ENCODE measurements around the gene PLSCR4. TPM values are rescaled to one million over a fixed set of nuclear protein-coding genes. Genes with fewer than 3 reads are reported as not detected.
"Not testable (repeated sequence)": the region's sequence is repeated elsewhere in the genome, so short reads cannot be mapped to it uniquely, and the experiment has no call there.

Gene PLSCR4, protein sequence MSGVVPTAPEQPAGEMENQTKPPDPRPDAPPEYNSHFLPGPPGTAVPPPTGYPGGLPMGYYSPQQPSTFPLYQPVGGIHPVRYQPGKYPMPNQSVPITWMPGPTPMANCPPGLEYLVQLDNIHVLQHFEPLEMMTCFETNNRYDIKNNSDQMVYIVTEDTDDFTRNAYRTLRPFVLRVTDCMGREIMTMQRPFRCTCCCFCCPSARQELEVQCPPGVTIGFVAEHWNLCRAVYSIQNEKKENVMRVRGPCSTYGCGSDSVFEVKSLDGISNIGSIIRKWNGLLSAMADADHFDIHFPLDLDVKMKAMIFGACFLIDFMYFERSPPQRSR
- 10 to 100 TPM; 27.9 to 37.6 TPM for total RNA-seq
- long read RNA-seq, transcript PLSCR4-201 (9 exons, 3,303 nt) = major isoform, 6 of 17 reads
- long read RNA-seq, partial matches to known transcripts = 2 of 17 reads
- long read RNA-seq, other reads (novel, unspliced or antisense) = 7 of 17 reads

DNA sequence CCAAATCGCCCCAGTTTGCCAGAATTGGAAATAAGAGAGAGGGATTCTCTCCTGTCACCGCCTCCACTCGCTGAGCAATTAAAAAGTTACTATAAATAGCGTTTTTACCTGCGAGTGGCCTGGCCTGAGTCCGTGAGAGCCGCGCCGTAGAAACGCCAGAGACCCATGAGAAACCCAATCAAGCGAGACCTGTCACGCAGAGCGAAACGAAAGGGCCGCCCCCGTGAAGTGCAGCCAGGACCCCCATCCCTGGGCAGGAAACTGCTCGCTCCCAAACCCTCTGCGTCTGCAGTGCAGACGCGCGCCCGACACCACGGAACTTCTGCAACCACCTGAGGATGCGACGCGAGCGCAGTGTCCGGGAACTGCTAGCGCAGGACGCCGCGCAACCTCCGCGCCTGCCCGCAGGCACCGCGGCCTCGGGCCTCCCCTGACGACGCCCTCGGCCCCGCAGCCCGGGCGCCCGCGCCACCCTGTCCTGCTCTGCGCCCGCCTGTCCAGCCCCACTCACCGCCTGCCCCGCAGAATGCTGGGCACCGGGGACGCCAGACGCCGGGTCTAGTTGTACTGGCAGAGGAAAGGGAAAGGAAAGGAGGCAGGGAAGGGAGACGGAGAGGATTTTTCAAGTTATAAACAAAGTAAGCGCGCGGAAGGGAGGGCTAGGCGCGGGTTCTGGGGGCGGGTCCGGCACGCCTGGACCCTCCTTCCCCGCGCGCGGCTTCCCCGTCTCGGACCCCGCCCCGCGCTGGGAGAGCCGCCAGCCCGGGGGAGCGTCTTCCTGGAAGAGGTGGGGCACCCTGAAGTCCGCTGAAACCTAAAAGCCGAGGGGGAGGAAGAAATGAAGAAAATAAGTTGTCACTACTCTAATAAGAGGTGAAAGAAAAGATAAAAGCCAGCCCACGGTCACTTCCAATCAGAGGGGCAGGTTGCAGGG lies at the start of gene PLSCR4:
TSS of gene PLSCR4 (minus strand) at position 657 of the 934 bp plus-strand sequence. CDS start 29,034 bp downstream, outside the sequence.
- DNase-seq (peak; percentile 89), ATAC-seq (peak; percentile 91 to 97)
- intact Hi-C loops (cut with DNase I) = no loop called here

DNA sequence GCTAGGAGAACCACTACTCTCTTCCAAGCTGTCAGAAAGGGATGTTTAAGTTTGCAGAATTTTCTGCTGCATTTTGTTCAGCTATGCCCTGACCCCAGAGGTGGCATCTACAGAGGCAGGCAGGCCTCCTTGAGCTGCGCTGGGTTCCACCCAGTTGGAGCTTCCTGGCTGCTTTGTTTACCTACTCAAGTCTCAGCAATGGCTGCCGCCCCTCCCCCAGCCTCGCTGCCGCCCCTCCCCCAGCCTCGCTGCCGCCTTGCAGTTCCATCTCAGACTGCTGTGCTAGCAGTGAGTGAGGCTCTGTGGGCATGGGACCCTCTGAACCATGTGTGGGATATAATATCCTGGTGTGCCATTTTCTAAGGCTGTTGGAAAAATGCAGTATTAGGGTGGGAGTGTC lies 42.5 kb upstream of the PLSCR4 start:
- ATAC-seq; intact Hi-C loops (cut with DNase I); DNase-seq: not testable (repeated sequence)

DNA sequence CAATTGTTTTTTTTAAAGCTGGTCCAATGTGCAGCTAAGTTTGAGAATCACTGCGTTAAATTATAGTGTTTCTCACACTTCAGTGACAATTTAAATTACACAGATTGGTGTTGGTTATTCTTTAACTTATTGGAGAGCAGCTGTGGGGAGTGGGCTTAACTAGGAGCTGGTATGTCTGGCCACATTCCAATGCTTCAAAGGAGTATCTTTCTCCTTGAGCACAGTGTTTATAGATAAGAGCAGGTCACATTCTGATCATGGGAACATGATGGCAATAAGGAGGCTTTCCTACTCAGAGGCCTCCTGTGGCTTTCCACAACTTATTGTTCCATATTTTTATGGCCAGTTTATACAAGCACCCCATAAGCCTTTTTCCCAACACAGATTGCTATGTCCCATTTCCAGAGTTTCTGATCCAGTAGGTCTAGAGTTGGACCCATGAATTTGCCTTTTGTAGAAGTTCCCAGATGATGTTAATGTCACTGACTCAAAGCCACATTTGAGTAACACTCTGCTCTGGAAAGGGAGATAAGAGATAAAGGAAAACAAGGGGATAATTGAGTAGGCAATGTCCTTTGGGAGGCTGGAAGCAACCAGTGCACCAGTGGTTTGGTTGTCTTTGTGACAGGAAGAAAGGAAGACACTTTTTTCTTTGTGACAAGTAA lies 33.0 kb upstream of the PLSCR4 start:
- intact Hi-C loops (cut with DNase I) = no loop called here
- no peak for DNase-seq
- no peak for ATAC-seq

DNA sequence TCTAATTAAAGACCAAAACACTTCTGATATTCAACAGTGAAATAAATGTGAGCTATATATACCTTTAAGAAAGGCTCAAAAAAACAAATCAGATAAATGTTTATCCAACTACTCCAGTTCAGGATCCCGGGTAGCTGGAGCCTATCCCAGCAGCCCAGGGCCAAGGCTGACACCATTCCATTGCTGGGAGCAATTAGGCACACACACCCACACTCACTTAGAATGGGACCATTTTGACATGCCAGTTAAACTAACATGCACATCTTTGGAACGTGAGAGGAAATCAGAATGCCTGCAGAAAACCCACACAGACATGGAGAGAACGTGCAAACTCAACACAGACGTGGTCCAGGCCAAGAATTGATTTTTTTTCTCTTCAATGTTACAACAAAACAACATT lies 30.0 kb upstream of the PLSCR4 start:
- ATAC-seq = peak; percentile 71 to 72
- DNase-seq = peak; percentile 27
- intact Hi-C loops (cut with DNase I) = no loop called here

DNA sequence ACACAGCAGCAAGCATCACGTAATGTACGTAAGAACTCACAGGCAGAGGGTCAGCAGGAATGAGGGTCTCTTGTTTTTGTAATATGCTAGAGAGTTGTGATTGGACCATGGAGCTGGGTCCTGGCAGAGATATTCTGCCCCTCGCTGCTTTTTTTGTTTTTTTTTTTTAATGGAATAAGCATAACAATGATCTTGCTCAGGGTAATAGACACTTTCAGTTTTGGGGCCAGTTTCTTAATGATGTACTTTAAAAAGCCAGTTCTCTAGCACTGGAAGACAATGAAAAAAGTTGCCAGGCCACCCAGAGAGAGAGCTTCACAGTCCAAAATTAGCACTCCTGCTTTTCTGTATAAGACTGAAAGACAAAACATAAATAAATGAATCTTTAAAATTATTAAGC lies 29.0 kb upstream of the PLSCR4 start:
- ATAC-seq = no peak
- intact Hi-C loops (cut with DNase I) = no loop called here
- DNase-seq = no peak

DNA sequence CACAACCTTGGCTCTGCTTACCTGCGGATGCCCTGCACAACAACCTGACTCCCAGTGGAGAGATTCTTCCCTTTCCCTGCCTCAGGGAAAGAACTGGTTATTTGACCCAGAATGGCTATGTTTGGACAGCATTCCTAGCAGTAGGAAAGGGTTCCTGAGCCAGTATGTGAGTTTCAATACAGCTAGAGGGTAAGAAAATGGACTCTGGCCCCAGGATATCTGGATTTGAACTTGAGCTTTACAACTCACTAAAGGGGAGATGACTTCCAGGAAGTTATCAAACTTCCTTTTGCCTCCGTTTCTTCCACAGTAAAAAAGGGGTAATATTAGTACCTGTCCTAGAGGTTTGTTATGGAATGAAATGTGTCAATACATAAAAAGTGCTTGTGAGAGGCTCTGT lies 28.1 kb upstream of the PLSCR4 start:
- intact Hi-C loops (cut with DNase I) = no loop called here
- no peak for ATAC-seq
- DNase-seq = no peak

DNA sequence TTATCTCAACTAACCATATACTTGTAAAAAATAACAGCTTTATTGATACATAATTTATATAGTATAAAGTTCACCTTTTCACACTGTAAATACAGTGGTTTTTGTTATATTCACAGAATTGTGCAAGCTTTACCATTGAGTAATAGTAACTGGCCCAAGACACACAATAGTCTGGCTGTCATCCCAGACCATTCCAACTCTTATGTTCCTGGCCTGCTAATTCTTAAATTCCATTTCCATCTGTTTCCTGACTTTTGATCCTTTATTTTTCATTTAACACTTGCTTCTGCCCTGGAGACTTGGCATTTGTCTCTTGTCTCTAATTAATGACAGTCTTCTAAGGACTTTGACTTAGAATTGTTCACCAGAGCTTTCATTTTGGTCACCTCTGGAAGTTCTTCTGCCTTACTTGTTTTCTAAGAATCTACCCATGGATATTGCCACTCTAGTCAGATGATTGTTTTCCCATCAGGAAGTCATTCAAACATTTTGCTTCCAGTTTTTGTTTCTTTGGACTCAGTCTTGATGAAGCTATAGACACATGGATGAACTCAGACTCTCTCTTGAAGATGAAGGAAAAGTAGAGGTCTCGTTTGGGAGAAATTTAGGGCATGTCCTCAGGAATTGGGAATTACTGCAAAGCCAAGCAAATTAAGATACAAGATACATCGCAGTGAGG lies 27.2 kb upstream of the PLSCR4 start:
- intact Hi-C loops (cut with DNase I) = no loop called here
- ATAC-seq (peak; percentile 68 to 72), DNase-seq (peak; percentile 26)

DNA sequence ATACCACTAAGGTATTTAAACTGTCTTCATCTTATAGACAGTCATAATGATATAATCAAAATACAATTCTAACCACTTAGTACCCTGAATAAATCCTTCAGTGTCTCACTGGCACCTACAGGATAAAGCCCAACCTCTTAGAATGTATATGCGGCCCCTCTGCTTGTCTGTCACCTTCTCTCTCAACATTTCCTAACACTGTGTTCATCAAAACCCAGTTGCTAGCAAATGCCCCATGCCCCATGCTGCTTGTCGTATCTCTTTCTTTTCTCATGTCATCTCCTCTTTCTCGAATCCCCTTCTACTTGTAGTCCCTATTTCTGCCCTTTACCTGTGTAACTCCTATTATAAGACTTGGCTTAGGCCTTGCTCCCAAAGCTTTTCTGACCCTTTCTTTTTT lies 24.6 kb upstream of the PLSCR4 start:
- DNase-seq = no peak
- intact Hi-C loops (cut with DNase I) = no loop called here
- ATAC-seq = no peak

DNA sequence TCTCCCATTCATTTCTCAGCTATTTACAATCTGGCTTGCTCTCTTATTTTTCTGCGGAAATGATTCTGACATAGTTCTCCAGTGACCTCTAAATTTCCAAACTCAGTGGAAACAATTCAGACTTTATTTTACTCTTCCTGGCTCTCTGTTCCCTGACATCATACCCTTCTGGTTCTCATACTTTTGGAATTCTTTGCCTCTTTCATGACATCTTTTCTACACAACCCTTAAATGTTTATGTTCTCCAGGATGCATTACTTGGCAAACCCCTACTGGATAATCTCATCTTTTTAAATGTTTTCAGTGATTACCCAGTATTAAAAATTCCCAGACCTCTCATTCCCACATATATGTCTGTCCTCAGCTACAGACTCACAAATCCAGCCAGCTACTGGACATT lies 23.9 kb upstream of the PLSCR4 start:
- intact Hi-C loops (cut with DNase I) = no loop called here

DNA sequence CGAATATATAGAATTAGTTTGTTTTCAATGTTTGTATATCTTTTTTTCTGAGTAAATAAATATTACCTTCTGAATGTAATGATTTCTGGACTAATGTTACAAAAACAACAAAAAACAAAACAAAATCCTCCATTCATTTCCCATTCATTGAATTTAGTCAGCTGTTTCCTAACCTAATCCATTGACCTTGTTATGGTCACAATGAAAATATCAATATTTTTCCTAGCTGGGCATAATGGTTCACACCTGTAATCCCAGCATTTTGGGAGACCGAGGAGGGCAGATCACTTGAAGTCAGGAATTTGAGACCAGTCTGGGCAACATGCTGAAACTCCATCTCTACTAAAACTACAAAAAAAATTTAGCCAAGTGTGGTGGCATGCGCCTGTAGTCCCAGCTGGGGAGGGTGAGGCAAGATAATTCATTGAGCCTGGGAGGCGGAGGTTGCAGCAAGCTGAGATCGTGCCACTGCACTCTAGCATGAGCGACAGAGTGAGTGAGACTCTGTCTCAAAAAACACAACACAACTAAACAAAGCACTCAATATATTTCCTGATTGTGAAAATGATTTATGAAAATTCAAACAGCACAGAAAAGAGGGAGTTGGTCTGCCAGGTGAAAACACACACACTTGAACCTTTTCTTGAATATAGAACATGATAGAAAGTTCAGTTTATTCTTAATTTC lies 23.0 kb upstream of the PLSCR4 start:
- intact Hi-C loops (cut with DNase I) = no loop called here
- DNase-seq = no peak
- ATAC-seq = no peak

More for the DNA sequence above, 23.9 kb upstream of the PLSCR4 start:
- DNase-seq = no peak
- peak; percentile 64 to 81 for ATAC-seq

DNA sequence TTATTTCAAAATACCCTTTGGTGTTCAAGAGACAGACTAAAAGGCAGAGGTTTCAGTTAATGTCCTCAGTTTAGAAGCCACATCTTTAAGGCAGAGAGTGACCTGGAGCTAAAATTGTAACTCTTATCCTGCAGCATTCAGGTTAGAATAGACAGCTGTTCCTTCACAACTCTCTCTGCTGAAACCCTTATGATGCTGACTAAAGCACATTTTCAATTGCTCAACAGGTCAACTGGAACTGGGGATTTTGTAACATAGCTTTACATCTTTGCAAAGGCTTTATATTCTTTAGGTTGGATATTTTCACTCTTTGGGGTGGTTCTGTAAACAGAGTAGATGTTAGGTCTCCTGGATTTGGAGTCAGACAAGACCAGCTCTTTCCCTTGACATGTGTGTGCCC lies 20.3 kb upstream of the PLSCR4 start:
- ATAC-seq (no peak), DNase-seq (no peak)
- intact Hi-C loops (cut with DNase I) = no loop called here

DNA sequence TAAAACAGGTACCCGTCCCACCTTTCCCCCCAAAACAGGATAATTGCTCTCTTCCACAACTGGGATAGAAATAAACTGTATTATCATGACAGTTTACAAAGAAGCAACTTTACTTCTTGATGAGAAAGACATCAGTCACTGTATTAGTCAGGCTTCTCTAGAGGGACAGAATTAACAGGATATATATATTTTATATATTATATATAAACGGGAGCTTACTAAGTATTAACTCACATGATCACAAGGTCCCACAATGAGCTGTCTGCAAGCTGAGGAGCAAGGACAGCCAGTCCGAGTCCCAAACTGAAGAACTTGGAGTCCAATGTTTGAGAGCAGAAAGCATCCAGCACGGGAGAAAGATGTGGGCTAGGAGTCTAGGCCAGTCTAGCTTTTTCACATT lies 18.4 kb upstream of the PLSCR4 start:
- ATAC-seq = no peak
- DNase-seq = no peak
- intact Hi-C loops (cut with DNase I) = no loop called here

DNA sequence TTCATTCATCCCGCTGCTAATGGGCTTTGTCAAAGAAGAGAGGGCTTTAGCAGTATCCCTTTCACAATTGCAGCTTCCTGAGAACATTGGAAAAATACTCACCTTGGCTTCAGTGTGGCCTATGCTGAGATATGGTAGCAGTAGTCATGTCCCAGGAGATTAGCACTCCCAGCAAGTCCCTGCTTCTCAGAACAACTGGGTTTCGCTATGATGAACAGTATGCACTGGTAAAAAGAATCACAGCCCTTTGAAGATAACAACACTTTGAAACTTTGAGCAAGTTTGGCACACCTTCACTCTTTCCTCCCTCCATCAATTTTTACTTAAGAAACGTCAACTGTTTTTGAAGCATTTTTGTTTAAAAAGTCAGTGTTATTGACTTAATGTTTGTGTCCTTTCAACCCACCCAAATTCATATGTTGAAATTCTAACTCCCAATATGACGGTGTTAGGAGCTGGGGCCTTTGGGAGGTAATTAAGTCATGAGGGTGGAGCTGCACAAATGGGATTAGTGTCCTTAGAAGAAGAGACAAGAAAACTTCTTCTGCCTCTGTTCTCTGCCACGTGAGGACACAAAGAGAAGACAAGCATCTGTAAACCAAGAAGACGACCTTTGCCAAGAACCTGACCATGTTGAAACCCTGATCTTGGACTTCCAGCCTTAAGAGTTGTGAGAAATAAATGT lies 17.8 kb upstream of the PLSCR4 start:
- intact Hi-C loops (cut with DNase I) = no loop called here
- DNase-seq = no peak
- no peak for ATAC-seq

DNA sequence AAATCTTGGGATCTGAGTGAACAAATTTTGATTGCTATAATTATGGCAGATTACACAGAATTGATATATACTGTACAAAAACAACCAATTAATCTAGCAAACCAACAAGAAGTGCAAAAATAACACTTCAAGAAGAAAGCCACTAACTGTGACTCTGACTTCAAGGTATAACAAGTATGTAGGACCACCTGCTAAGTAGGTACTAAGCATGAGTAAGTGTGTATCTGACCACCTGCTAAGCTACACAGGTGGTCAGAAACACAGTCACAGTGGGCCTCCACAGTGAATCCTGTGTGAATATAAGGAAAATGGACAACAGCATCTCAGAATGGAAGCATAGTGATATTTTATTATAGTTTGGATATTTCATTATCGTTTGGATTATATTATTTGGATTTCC lies 14.8 kb upstream of the PLSCR4 start:
- intact Hi-C loops (cut with DNase I) = no loop called here
- ATAC-seq (no peak), DNase-seq (no peak)

DNA sequence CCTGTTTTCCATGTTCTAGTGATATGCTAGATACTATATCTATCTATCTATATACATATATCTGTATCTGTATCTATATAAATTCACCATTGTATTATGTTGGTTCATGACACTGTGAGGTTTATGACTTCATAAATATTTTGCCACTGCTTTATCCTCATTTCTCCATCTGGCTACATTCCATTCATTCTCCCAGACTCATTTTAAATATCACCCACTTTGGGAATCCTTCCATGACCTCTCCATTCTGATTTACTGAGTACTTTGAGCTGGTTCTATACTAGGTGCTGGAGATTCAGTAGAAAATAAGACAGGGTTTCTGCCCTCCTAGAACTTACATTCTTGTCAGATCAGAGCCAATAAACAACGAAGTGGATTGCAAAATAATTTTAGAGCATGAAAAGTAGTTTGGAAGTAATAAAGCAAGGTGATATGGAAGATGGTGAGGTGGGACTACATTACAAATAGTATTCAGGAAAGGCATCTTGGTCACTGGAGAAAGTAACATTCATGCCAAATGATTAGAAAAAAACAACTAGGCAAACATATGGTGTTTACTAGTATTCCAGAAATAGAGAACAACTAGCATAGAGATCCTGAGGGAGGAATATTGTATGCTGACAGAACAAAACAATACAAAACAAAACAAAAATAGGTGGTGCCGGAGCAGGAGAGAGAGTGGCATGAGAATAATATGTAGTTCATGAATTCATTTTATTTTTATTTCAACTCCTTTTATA lies 11.6 kb upstream of the PLSCR4 start:
- intact Hi-C loops (cut with DNase I) = no loop called here
- DNase-seq (no peak), ATAC-seq (no peak)

DNA sequence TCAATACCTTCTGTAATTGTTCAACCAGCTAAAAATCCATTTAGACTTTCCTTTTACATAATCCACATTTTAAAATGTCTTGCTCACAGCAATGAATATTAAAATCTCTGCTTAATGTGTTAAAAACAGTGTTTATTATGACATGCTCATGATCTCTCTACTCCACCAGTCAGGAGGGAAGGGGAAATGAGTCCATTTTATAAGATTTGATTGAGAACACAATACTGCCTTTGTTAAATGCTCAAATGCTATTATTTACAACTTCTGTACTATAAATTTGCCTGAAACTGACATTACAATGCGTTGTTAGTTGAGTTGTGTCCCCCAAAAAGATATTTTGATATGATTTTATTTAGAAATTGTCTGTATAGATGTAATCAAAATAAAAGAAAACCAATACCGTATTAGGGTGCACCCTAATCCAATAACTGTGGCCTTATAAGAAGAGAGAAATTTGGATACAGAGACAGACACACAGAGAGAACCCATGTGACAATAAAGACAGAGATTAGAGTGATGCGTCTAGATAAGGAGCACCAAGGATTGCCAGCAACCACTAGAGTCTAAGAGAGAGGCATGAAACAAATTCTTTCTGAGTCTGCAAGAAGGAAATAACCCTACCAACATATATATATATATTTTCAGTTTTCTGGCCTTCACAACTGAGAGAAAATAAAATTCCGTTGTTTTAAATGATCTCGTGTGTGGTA lies 9.1 kb upstream of the PLSCR4 start:
- intact Hi-C loops (cut with DNase I) = no loop called here
- DNase-seq (no peak), ATAC-seq (no peak)
